Thyroid gland (tissue), 4 donors: ENCODE measurements around the gene LRRC42. TPM values are rescaled to one million over a fixed set of nuclear protein-coding genes. Genes with fewer than 3 reads are reported as not detected.

Source experiments
- DNase-seq, 2 donors: peaks; one replicate each; pipeline ENCODE4 v3.0.0-alpha.2; 2019
- H3K27ac ChIP-seq, 3 donors: fragments of 200-600 bp; sonication (generic); 1 replicate in 2 of 3; 2 replicates in 1 of 3; pipeline ENCODE4 v1.5.1; 2016 to 2019; ENCODE audit warnings: mild to moderate bottlenecking in 1 of 3, moderate library complexity in 1 of 3
- H3K27me3 ChIP-seq: fragments of 200-600 bp; sonication (generic); one replicate; pipeline ENCODE4 v1.5.1; 2019
- H3K36me3 ChIP-seq, 2 donors: fragments of 200-600 bp; sonication (generic); one replicate each; pipeline ENCODE4 v1.5.1; 2016 to 2019
- H3K4me1 ChIP-seq, 2 donors: fragments of 200-600 bp; sonication (generic); one replicate each; pipeline ENCODE4 v1.5.1; 2017 to 2019
- H3K4me3 ChIP-seq, 3 donors: fragments of 200-600 bp; sonication (generic); replicated peaks in 1 of 3; 1 replicate in 2 of 3; 2 replicates in 1 of 3; pipeline ENCODE4 v1.5.1; 2016; ENCODE audit warnings: mild to moderate bottlenecking in 1 of 3
- H3K9me3 ChIP-seq: fragments of 200-600 bp; sonication (generic); one replicate; pipeline ENCODE4 v1.5.1; 2017
- POLR2A ChIP-seq, 2 donors: fragments of 450-650 bp; IDR thresholded peaks; one replicate each; pipeline ENCODE4 v1.6.1; 2017; ENCODE audit warnings: antibody characterized with exemption in 2 of 2, mild to moderate bottlenecking in 2 of 2, moderate library complexity in 1 of 2
- WGBS, 2 donors: methylation state at CpG; one replicate each; pipeline ENCODE4 v1.1.5; 2017; 5-methylcytosine and 5-hydroxymethylcytosine counted together
- intact Hi-C: fragments of 100-400 bp; cut with DNase I; formaldehyde crosslinking; loops from one replicate; pipeline ENCODE4 v1.15.1; 2023
- total RNA-seq, 4 donors: library from RNA; depleted of rRNA; stranded (reverse); fragments of >200 nt; gene quantifications; one replicate each; pipeline ENCODE4 v1.2.3, GENCODE V29; 2016
- TF ChIP-seq, protein P1 (sequence below), 6 experiments: fragments of 200-600 bp in 3 of 6; fragments of 450-650 bp in 3 of 6; sonication (generic) in 3 of 6; IDR thresholded peaks; one replicate each; pipeline ENCODE4 v1.5.1; 2016 to 2019; ENCODE audit warnings: antibody characterized with exemption in 6 of 6, mild to moderate bottlenecking in 2 of 6, inconsistent platforms in 1 of 6, moderate library complexity in 1 of 6

Gene LRRC42
- total RNA-seq, 4 donors from 2014 or later = 28.7 to 39.4 (median 33.7) TPM

DNA sequence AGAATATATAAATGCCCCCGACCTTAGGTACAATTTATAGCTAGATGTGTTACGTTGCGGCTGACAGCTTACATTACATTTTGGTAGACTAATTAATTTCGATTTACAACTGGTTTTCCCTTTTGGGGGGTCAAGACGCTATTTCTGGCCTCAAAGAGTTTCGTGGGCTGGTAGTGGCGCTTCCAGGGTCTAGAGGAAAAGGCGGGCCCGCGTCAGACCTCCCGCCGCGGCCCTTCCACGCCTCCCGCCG is 1.0 kb upstream of the LRRC42 start:
- Histone ChIP-seq H3K4me1 (peaks cover 24 to 45% of the 10 kb centered on the region in 2 donors), H3K9me3 (no peaks in the 10 kb centered on the region), H3K36me3 (no peaks in the 10 kb centered on the region), H3K27me3 (no peaks in the 10 kb centered on the region), H3K4me3 (peak overlapping the region; percentile 61 to 80 (median 76)), H3K27ac (peak overlapping the region; percentile 68 to 85 (median 71))
- no peak for TF ChIP-seq POLR2A (IDR thresholded peaks at IDR 0.05)
- TF ChIP-seq, protein P1, sequence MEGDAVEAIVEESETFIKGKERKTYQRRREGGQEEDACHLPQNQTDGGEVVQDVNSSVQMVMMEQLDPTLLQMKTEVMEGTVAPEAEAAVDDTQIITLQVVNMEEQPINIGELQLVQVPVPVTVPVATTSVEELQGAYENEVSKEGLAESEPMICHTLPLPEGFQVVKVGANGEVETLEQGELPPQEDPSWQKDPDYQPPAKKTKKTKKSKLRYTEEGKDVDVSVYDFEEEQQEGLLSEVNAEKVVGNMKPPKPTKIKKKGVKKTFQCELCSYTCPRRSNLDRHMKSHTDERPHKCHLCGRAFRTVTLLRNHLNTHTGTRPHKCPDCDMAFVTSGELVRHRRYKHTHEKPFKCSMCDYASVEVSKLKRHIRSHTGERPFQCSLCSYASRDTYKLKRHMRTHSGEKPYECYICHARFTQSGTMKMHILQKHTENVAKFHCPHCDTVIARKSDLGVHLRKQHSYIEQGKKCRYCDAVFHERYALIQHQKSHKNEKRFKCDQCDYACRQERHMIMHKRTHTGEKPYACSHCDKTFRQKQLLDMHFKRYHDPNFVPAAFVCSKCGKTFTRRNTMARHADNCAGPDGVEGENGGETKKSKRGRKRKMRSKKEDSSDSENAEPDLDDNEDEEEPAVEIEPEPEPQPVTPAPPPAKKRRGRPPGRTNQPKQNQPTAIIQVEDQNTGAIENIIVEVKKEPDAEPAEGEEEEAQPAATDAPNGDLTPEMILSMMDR (IDR thresholded peaks at IDR 0.05) = no peak
- DNase-seq = no peak
- intact Hi-C loops = loop anchor here (5.0 kb wide), 1 partner anchor 107 kb away; the partner anchor contains the start of genes TCEANC2 and TMEM59
- 0 to 1% methylated on average over 16 of the region's 16 CpGs for WGBS, 2 donors

GRCh38 chr1:53945433-53946251 is 508 bp upstream of the LRRC42 start, which contains the start of gene IFT25:
TSS of gene IFT25 (minus strand) at chr1:53945699. CDS start at chr1:53940082, 5,617 bp downstream.
- peak; percentile 97 for DNase-seq
- no peaks in the 10 kb centered on the region for H3K36me3 ChIP-seq
- no peaks in the 10 kb centered on the region for H3K27me3 ChIP-seq
- intact Hi-C loops = loop anchor here (2.0 to 5.0 kb wide), 2 partner anchors 57 to 107 kb away; partner anchors contain the start of genes TCEANC2, TMEM59 and YIPF1
- peak within 1 kb of the TSS; percentile 61 to 87 (median 76) for H3K4me3 ChIP-seq
- H3K27ac ChIP-seq = peak within 1 kb of the TSS; percentile 68 to 87 (median 85)
- no peaks in the 10 kb centered on the region for H3K9me3 ChIP-seq
- H3K4me1 ChIP-seq = peaks cover 22 to 45% of the 10 kb centered on the region in 2 donors
- TF ChIP-seq, protein P1 (IDR thresholded peaks at IDR 0.05) = no peak
- TF ChIP-seq POLR2A (IDR thresholded peaks at IDR 0.05) = peak in 1 of 2 donors; percentile 84
- WGBS, 2 donors = 0 to 1% methylated on average over 10 to 33 of the region's 90 CpGs

DNA sequence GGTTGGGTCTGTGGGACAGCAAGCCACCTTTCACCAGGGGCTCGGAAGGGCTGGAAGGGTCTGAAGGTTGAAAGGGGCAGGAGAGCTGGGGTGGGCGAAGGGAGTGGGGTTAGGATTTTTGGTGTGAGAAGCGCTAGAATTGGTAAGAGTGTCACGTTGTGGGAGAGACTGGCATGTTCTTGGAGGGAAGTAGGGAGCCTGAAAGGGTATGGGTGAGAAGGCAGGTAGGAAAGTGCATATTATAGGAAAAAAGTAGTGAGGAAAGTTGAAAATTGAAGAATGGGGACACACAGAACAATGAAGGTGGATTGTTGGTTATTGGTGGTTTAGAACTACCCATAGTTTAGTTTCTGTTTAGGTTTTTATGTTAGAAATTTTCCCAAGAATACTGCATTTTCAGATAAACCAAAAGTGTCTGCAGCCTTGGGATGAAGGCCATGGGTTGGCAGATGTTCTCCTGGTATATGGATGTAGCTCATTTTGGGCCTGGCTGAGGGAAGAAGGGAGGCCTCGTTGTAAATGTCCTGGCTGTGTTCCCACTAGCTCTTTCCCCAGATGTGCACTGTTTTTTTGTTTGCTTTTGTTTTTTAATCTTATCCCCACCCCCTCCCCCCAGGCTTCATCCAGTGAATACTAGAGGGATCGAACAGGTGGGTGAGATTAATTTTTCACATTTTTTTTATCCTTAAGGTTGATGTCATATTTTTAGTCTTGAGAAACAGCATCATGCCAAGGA is 1.2 kb downstream of the LRRC42 start:
- no peak for DNase-seq
- whole genome bisulfite sequencing, 2 donors = 48% methylated on average over 6 of the region's 6 CpGs
- Histone ChIP-seq H3K4me1 (peaks cover 22 to 45% of the 10 kb centered on the region in 2 donors), H3K9me3 (no peaks in the 10 kb centered on the region), H3K27ac (peak overlapping the region in 2 of 3 donors; percentile 68 to 85), H3K36me3 (peaks cover 0 to 8% of the 10 kb centered on the region in 2 donors), H3K4me3 (peak overlapping the region in 1 of 3 donors; percentile 61), H3K27me3 (no peaks in the 10 kb centered on the region)
- intact Hi-C loops = loop anchor here (2.0 to 5.0 kb wide), 2 partner anchors 59 to 105 kb away; partner anchors contain the start of genes TCEANC2, TMEM59 and YIPF1
- TF ChIP-seq POLR2A (IDR thresholded peaks at IDR 0.05) = no peak
- TF ChIP-seq, protein P1 (IDR thresholded peaks at IDR 0.05) = no peak

DNA sequence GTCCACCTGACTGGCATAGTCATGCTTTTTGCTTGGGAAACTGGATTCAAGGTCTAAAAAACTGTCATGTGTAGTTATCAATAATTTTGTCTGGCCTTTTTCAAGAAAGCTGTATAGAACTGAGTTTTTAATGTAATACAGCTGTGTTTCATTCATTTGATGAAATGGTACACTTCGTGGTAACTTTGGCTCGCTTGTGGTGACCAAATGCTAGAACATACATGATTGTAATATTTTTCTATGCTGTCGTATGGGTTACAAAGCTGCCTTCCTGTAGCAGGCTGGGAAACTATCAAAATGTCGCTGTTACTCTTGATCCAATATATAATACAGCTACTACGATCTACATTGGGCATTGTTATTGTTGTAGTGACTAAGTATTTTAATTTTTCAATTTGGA is 2.1 kb downstream of the LRRC42 start:
- Histone ChIP-seq H3K27ac (no peak overlapping the region), H3K4me1 (peaks cover 22 to 36% of the 10 kb centered on the region in 2 donors), H3K36me3 (peaks cover 0 to 15% of the 10 kb centered on the region in 2 donors), H3K27me3 (no peaks in the 10 kb centered on the region), H3K9me3 (no peaks in the 10 kb centered on the region), H3K4me3 (no peak overlapping the region)
- WGBS, 2 donors = 90 to 94% methylated on average over 5 of the region's 5 CpGs
- intact Hi-C loops = loop anchor here (5.0 kb wide), 1 partner anchor 104 kb away; the partner anchor contains the start of genes TCEANC2 and TMEM59
- no peak for DNase-seq
- TF ChIP-seq, protein P1 (IDR thresholded peaks at IDR 0.05) = no peak
- TF ChIP-seq POLR2A (IDR thresholded peaks at IDR 0.05) = no peak
